GM12892 (cell line): ENCODE results near the gene NCK2.
A peak's percentile ranks its signal among the peaks of the same experiment; 100 is the strongest.

Source experiments
- DNase-seq: peaks from one replicate; pipeline ENCODE4 v3.0.0; 2011; ENCODE audit not compliant: insufficient read length
- FAIRE-seq: peaks from 2 replicates; lab custom pipeline; 2011; peaks lifted over from hg19 to GRCh38; lab: Jason Lieb, UNC
- POLR2A ChIP-seq: IDR thresholded peaks from 2 replicates; pipeline ENCODE4 v1.6.1; 2011; ENCODE audit warnings: low read depth, low read length, control low read depth
- POLR2AphosphoS5 ChIP-seq: IDR thresholded peaks from 2 replicates; pipeline ENCODE4 v1.6.1; 2011; ENCODE audit warnings: low read depth, low read length, control low read depth
- TAF1 ChIP-seq: IDR thresholded peaks from 2 replicates; pipeline ENCODE4 v1.6.1; 2011; ENCODE audit warnings: low read depth, mild to moderate bottlenecking, control low read depth, low read length, borderline replicate concordance

NCK2 gene

GRCh38 chr2:105721991-105722511 lies 22.7 kb upstream of the NCK2 start:
- DNase-seq (no peak), FAIRE-seq (no peak)
- TF ChIP-seq POLR2AphosphoS5 (no peak), TAF1 (no peak), POLR2A (no peak)

DNA sequence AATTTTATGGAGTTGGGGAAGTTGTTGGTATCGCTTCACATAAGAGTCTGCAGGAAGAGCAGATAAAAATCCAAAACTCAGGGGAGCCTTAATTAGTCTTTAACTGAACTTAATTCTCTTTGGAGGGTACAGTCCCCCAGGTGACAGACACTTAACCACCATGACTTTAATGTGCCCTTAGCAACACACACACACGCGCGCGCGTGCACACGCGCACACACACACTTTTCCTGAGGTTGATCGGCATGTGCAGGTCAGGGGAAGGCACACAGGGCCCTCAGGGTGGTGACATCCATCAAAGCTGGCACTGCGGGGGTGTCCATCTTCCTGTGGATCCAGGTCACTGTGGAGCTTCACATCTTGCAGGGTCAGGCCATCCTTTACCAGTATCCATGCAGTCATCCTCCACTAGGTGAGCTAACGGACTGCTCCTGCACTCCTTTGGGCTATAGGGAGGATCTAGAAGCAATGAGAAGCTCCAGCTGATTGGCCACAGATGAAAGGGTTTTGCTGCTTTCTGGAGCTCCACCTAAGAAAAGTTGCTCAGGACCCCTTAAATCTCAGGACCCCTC lies 21.9 kb upstream of the NCK2 start:
- TF ChIP-seq POLR2A = no peak
- TF ChIP-seq TAF1 = no peak
- TF ChIP-seq POLR2AphosphoS5 = no peak
- FAIRE-seq = no peak
- no peak for DNase-seq

GRCh38 chr2:105723431-105723830 lies 21.3 kb upstream of the NCK2 start:
- TF ChIP-seq TAF1 = no peak
- no peak for TF ChIP-seq POLR2A
- TF ChIP-seq POLR2AphosphoS5 = no peak

DNA sequence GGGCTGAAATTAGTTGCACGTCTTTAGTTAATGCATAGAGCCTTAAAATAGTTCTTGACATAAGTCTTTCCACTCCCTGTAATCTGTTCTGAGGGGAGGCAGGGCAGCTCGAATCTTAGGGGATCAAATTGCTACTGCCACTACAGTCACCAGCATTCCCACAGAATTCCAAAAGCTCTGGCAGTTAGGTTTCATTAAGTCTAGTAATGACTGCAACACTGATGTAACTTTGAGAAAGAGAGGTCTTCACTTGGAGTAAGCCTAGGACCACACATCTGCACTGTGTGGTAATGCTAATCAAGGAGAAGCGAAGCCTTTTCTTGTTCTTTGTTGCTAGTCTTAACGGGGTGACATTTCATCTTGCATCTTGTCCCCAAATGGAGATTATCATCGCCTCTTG lies 19.3 kb upstream of the NCK2 start:
- DNase-seq (no peak), FAIRE-seq (peak; percentile 48)

More at GRCh38 chr2:105723431-105723830, 21.3 kb upstream of the NCK2 start:
- FAIRE-seq (no peak), DNase-seq (no peak)

DNA sequence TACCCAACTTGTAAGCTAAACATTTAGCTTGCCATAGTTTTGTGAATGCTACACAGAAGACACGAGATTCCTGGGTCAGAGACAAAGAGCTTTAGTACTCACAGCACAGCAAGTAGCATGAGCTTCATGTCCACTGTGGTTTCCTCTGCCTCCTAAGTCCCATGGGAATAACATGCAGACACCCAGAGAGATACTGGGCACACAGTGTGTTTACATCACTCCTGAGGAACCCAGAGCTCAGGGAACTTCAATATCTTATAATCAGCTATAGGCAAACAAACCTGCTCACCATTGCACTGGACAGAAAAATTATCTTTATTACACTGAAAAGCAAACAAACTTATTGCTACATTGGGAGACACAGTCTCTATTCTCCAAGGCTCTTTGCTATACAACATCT lies 14.5 kb upstream of the NCK2 start:
- TF ChIP-seq POLR2AphosphoS5 (no peak), TAF1 (no peak), POLR2A (no peak)
- DNase-seq = no peak
- no peak for FAIRE-seq

More for the DNA sequence above, 19.3 kb upstream of the NCK2 start:
- TF ChIP-seq POLR2A (no peak), TAF1 (no peak), POLR2AphosphoS5 (no peak)

DNA sequence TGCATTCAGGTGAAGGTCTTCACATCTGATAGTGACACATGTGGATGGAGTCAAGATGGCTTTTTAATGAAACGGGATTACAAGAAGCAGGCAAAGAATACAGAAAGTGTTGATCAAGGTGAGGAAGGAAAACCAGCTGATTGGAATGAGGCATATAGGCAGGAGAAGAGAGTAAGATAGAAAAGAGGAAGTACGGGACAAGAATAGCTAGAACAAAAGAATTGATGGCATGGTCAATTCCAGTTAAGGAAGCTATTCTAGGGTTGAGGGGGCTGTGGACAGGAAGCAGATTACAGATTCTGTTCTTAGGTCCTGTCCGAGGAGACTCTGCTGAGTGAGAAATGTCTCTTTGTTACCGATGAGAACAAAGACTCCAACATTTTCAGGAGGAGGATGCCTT lies 13.2 kb upstream of the NCK2 start:
- no peak for DNase-seq
- peak; percentile 65 for FAIRE-seq
- TF ChIP-seq TAF1 = no peak
- no peak for TF ChIP-seq POLR2A
- no peak for TF ChIP-seq POLR2AphosphoS5

GRCh38 chr2:105732101-105732500 lies 12.6 kb upstream of the NCK2 start:
- DNase-seq (no peak), FAIRE-seq (no peak)

GRCh38 chr2:105732955-105733607 lies 11.6 kb upstream of the NCK2 start:
- FAIRE-seq (peak; percentile 40), DNase-seq (no peak)
- TF ChIP-seq TAF1 = no peak
- no peak for TF ChIP-seq POLR2AphosphoS5
- no peak for TF ChIP-seq POLR2A

More at GRCh38 chr2:105732101-105732500, 12.6 kb upstream of the NCK2 start:
- TF ChIP-seq POLR2A (no peak), TAF1 (no peak), POLR2AphosphoS5 (no peak)

- FAIRE-seq = no peak
- no peak for TF ChIP-seq TAF1
- TF ChIP-seq POLR2A = no peak
- TF ChIP-seq POLR2AphosphoS5 = no peak
- no peak for DNase-seq
Measured at GRCh38 chr2:105733875-105734274, 10.8 kb upstream of the NCK2 start.

- DNase-seq (no peak), FAIRE-seq (no peak)
- TF ChIP-seq POLR2A (no peak), POLR2AphosphoS5 (no peak), TAF1 (no peak)
Measured at GRCh38 chr2:105734762-105735538, 9.8 kb upstream of the NCK2 start.

DNA sequence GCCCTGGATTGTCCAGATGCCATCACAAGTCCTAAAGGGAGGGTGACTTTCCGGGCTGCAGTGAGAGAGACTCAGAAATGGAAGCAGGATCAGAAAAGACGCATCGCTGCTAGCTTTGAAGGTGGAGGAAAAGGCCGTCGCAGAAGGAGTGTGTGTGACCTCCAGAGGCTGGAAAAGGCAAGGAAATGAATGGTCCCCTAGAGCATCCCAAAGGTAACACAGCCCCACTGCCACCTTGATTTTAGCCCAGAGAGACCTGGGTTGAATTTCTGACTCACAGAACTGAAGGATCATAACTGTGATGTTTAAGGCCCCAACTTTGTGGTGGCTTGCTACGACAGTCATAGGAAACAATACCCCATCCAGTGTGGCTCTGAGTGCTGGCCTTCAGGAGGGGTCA lies 8.6 kb upstream of the NCK2 start:
- DNase-seq = no peak
- TF ChIP-seq POLR2A (no peak), POLR2AphosphoS5 (no peak), TAF1 (no peak)
- no peak for FAIRE-seq

GRCh38 chr2:105737980-105738657 lies 6.6 kb upstream of the NCK2 start:
- DNase-seq (no peak), FAIRE-seq (no peak)
- no peak for TF ChIP-seq POLR2AphosphoS5
- no peak for TF ChIP-seq TAF1
- no peak for TF ChIP-seq POLR2A
